BE2C (cell line): ENCODE results near the gene DIAPH3.

ENCODE experiments used
- DNase-seq: peaks from one replicate; pipeline ENCODE4 v3.0.0-alpha.2; 2020
- H3K27me3 ChIP-seq: fragments of 250-450 bp; sonication (Bioruptor Pico); 2 replicates; pipeline ENCODE4 v1.5.1; 2020; ENCODE audit warnings: mild to moderate bottlenecking
- H3K36me3 ChIP-seq: fragments of 250-450 bp; sonication (Bioruptor Pico); 2 replicates; pipeline ENCODE4 v1.5.1; 2020; ENCODE audit warnings: mild to moderate bottlenecking
- H3K4me1 ChIP-seq: fragments of 250-450 bp; sonication (Bioruptor Pico); 2 replicates; pipeline ENCODE4 v1.5.1; 2020
- H3K4me3 ChIP-seq: 2 replicates; pipeline ENCODE4 v1.5.1; 2011; ENCODE audit warnings: low read depth, low read length
- H3K9me3 ChIP-seq: fragments of 250-450 bp; sonication (Bioruptor Pico); 2 replicates; pipeline ENCODE4 v1.5.1; 2020
- TF ChIP-seq, protein P1 (sequence below): IDR thresholded peaks from 2 replicates; pipeline ENCODE4 v1.5.1; 2012; ENCODE audit warnings: mild to moderate bottlenecking, low read depth, low read length

Gene DIAPH3

DNA sequence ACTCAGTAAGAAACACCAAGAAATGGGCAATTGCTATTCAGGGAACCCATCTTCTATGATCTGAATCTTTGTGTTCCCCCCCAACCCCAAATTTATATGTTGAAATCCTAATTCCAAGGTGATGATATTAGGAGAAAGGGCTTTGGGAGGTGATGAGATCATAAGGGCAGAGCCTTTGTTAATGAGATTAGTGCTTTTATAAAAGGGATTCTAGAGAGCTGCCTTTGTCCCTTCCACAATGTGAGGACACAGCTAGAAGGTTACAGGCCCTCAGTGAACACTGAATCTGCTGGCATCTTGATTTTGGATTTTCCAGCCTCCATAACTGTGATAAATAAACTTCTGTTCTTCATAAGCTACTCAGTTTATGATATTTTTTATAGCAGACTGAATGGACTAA is 376.0 kb downstream of the DIAPH3 start:
- H3K4me3 ChIP-seq: no peak overlapping the region
- no peaks in the 10 kb centered on the region for H3K4me1 ChIP-seq
- no peaks in the 10 kb centered on the region for H3K36me3 ChIP-seq
- TF ChIP-seq, protein P1, sequence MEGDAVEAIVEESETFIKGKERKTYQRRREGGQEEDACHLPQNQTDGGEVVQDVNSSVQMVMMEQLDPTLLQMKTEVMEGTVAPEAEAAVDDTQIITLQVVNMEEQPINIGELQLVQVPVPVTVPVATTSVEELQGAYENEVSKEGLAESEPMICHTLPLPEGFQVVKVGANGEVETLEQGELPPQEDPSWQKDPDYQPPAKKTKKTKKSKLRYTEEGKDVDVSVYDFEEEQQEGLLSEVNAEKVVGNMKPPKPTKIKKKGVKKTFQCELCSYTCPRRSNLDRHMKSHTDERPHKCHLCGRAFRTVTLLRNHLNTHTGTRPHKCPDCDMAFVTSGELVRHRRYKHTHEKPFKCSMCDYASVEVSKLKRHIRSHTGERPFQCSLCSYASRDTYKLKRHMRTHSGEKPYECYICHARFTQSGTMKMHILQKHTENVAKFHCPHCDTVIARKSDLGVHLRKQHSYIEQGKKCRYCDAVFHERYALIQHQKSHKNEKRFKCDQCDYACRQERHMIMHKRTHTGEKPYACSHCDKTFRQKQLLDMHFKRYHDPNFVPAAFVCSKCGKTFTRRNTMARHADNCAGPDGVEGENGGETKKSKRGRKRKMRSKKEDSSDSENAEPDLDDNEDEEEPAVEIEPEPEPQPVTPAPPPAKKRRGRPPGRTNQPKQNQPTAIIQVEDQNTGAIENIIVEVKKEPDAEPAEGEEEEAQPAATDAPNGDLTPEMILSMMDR: no peak
- H3K27me3 ChIP-seq: no peaks in the 10 kb centered on the region
- no peaks in the 10 kb centered on the region for H3K9me3 ChIP-seq
- DNase-seq: no peak

DNA sequence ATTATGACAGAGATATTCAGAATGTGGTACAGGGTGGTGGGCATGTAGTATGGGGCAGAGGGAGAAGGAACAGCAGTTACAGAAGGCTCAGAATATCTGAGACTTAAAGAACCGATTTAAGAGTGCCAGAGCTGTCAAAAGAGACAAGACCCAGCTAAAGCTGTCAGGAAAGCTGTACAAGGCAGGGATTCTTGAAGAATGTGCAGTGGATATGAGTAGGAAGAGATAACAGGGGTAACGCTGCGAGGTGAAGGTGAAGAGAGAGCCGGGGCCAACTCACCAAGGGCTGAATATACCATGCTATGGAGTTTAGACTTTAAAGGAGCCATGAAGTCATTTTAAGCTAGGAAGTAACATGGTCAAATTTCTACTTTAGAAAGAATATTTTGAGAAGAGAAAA is 381.0 kb downstream of the DIAPH3 start:
- Histone ChIP-seq H3K9me3 (no peaks in the 10 kb centered on the region), H3K4me1 (no peaks in the 10 kb centered on the region), H3K4me3 (no peak overlapping the region), H3K27me3 (no peaks in the 10 kb centered on the region), H3K36me3 (no peaks in the 10 kb centered on the region)
- TF ChIP-seq, protein P1: no peak
- DNase-seq: no peak

DNA sequence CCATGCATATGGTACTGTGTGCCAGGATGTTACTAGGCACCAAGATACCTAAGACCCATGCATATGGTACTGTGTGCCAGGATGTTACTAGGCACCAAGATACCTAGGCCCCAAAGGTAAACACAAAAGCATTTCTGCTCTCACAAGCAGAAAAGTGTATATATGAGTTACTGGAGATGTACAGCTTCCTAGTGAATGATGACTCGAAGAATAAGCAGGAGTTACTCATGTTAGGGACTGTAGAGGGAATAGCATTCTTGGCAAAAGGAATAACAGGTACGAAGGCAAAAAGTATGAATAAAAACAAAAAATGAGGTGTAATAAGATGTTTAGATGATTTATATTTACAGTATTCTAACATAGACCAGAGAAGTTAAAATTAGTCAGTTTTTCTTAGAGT is 383.7 kb downstream of the DIAPH3 start:
- no peaks in the 10 kb centered on the region for H3K9me3 ChIP-seq
- no peaks in the 10 kb centered on the region for H3K27me3 ChIP-seq
- no peak for DNase-seq
- H3K4me3 ChIP-seq: no peak overlapping the region
- TF ChIP-seq, protein P1: no peak
- no peaks in the 10 kb centered on the region for H3K4me1 ChIP-seq
- no peaks in the 10 kb centered on the region for H3K36me3 ChIP-seq

DNA sequence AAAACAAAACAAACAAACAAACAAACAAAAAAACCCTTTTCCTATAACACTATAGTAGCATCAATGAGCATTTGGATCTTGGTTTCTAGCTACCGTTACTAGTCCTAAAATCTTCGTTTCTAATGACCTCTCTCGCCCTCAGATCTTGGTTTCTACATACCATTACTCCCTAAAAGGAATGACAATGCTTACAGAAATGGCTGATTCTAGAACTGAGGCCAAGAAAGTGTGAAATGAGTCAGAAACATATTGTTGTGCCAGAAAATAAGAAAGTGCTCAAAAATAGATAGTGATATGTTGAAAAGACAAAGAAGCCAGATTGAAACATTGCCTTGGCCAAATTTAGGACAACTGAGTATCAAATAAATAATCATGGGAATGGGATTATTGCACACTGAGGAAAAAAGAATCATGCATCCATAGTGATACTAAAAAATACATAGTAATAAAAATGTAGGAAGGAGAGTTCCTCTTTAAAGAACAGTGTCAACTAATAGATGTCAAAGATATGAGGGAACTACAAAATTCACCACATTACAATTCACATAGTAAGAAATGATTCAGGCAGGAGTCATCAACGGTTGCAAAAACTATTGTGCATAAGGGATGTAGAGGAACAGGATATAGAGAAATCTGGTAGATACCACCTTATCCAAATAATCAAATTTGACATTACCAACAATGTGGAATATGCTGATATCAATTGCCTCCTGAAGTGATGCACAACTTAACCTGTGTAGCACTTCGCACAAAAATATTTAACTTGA is 386.6 kb downstream of the DIAPH3 start:
- DNase-seq: no peak
- TF ChIP-seq, protein P1: no peak
- H3K27me3 ChIP-seq: no peaks in the 10 kb centered on the region
- H3K4me3 ChIP-seq: no peak overlapping the region
- H3K9me3 ChIP-seq: no peaks in the 10 kb centered on the region
- no peaks in the 10 kb centered on the region for H3K36me3 ChIP-seq
- H3K4me1 ChIP-seq: no peaks in the 10 kb centered on the region

DNA sequence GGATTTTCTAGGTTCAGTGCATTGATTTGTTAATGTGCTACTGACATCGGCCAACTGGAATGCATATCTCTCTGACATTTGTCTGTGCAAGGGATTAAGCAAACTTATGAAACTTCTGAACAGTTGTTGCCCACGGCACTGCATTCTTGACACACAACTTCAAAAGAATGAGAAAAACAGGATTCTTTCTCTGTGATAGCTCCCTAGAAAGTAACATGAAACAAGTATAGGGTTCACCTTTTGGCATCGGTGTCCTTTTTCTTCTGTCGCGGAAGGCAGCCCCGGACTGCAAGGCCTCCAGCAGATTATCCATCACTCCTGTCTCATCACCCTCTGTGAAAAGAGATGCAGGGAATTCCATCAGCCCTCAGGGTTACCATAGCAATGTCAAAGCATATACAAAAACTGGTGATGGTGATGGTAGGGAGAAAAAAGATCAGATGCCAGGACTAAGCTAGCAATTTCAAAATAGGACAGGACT is 389.2 kb downstream of the DIAPH3 start:
- Histone ChIP-seq H3K4me1 (peaks cover 3% of the 10 kb centered on the region), H3K4me3 (no peak overlapping the region), H3K9me3 (no peaks in the 10 kb centered on the region), H3K36me3 (no peaks in the 10 kb centered on the region), H3K27me3 (no peaks in the 10 kb centered on the region)
- TF ChIP-seq, protein P1: no peak
- DNase-seq: no peak

DNA sequence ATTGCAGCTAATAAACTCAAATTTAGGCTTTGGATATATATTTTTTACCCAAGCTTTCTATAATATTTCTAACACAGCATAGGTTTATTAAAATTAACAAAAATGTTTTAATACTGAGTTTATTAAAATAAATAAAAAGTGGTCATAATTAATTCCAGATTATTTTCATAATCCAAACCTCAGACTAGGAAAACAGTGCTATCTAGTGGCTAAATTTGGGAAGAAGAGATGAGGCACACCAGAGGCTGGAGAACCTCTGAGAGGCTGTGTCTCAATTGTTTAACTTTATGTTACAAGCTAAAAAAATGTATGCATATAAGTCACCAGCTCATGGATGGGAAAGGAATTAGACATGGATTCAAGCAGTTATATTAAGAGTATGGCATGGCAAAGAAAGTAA is 392.5 kb downstream of the DIAPH3 start:
- Histone ChIP-seq H3K4me3 (no peak overlapping the region), H3K27me3 (no peaks in the 10 kb centered on the region), H3K4me1 (peaks cover 8% of the 10 kb centered on the region), H3K36me3 (no peaks in the 10 kb centered on the region), H3K9me3 (no peaks in the 10 kb centered on the region)
- TF ChIP-seq, protein P1: peak; percentile 82
- DNase-seq: no peak
